Measurements from ENCODE around the gene VARS2.

DNA sequence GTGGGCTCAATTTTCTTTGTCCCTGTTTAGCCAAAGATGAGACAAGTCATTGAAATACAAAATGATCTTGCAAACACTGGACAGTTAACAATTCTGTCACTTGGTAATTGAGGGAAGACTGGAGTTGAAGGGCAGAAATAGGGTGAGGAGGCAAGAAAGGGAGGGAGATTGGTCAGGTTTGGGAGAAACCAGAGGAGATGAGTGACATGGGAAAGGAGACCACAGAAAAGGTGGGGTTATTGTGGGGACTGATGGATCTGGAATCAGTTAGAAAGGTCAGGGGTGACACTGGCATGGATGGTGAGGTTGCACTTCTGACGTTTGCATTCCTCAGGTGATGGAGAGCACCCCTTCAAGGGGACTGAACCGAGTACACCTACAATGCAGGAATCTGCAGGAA lies 5.3 kb upstream of the VARS2 start:
- no peak for TF ChIP-seq CTCF (IDR thresholded peaks at IDR 0.05)
- TF ChIP-seq EP300 (IDR thresholded peaks at IDR 0.05) = no peak
